Measurements from ENCODE around the gene PLXNA2. TPM values are rescaled to one million over a fixed set of nuclear protein-coding genes. Genes with fewer than 3 reads are reported as not detected.

PLXNA2 gene
- total and polyA plus RNA-seq, 2 of the 13 experiments (the other 11 are each of a cell fraction or from before 2014, with no cell fraction given): 1.1 to 2.1 TPM

- no peak overlapping the region for H3K9ac ChIP-seq (ENCODE audit: insufficient read depth, low read depth, low read length)
- DNase-seq (ENCODE audit: low spot score): no peak
- ChIA-PET POLR2A (no interaction called here), CTCF (ENCODE audit: low intra/inter-chr PET ratio, low total read pairs) (no interaction called here)
- 81% methylated on average over 11 of the region's 12 CpGs for WGBS (ENCODE audit: low lambda C conversion rate)
- H3K4me1 ChIP-seq (ENCODE audit: insufficient read depth, low read length): no peaks in the 10 kb centered on the region
- no peak overlapping the region for H2AFZ ChIP-seq (ENCODE audit: low read length)
- no TSS peak for BruUV-seq (replicated peaks)
- TF ChIP-seq DRAP1 (CRISPR knock-in tag; IDR thresholded peaks at IDR 0.05) (no peak), ZNF34 (CRISPR knock-in tag; IDR thresholded peaks at IDR 0.05; ENCODE audit: borderline replicate concordance) (no peak), IKZF4 (CRISPR knock-in tag; IDR thresholded peaks at IDR 0.05; ENCODE audit: borderline replicate concordance, low read depth, not compliant biosample characterization) (no peak), RFX1 (IDR thresholded peaks at IDR 0.05) (no peak), NBN (conservative IDR thresholded peaks at IDR 0.05) (no peak), JARID2 (CRISPR knock-in tag; IDR thresholded peaks at IDR 0.05; ENCODE audit: insufficient replicate concordance) (no peak), ZNF768 (CRISPR knock-in tag; IDR thresholded peaks at IDR 0.05) (no peak), SP140L (CRISPR knock-in tag; IDR thresholded peaks at IDR 0.05; ENCODE audit: borderline replicate concordance) (no peak)
- in situ Hi-C loops (cut with HindIII; ENCODE audit: extremely low pct_ligation_motif_present, low pct_unique_long_range_greater_than_20kb): no loop called here
- intact Hi-C loops (cut with micrococcal nuclease; ENCODE audit: unreplicated experiment): no loop called here
- H3K27me3 ChIP-seq (ENCODE audit: control insufficient read depth in 1 of 2, insufficient read depth in 2 of 2, low read length in 2 of 2): no peaks in the 10 kb centered on the region
- no peaks in the 10 kb centered on the region for H3K79me2 ChIP-seq (ENCODE audit: insufficient read depth, low read length)
- peaks cover 0 to 3% of the 10 kb centered on the region in 2 experiments; a peak in 1 of 5 replicates for H3K36me3 ChIP-seq (replicated peaks in 1 of 2; ENCODE audit: control insufficient read depth in 1 of 2, insufficient read depth in 2 of 2, low read length in 2 of 2)
- H3K4me3 ChIP-seq (replicated peaks in 1 of 3; ENCODE audit: insufficient read depth in 1 of 3, low read depth in 2 of 3, low read length in 3 of 3): no peak overlapping the region
- no peak for ATAC-seq
- H3K27ac ChIP-seq (ENCODE audit: extremely low read length, insufficient read depth, low read length): no peak overlapping the region
- no peaks in the 10 kb centered on the region for H3K9me3 ChIP-seq (ENCODE audit: low read length)
- no peak overlapping the region for H3K4me2 ChIP-seq (ENCODE audit: low read depth, low read length)
- H4K20me1 ChIP-seq (ENCODE audit: insufficient read depth, low read length): no peaks in the 10 kb centered on the region
- FAIRE-seq: no peak
These were observed 25.7 kb downstream of the PLXNA2 start for GRCh38 chr1:208218237-208219097.

DNA sequence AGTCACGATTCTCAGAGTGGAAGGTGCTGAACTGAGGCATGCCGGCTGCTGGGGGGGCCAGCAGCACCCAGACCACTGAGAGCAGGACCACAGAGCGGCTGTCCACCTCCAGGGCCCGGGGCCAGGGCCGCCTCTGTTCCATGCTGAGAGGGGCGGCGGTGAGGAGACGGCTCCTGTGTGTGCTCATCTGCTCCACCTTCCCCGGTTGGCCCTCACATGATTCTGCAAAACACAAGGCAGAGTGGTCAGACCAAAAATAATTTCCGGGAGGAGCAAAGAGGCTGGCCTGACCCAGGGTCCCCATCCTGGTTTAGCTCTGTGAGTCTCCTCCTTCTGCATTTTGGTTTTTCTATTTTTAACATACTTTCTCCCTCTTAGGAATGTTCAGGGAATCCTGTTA, 26.4 kb downstream of the PLXNA2 start:
- H3K27me3 ChIP-seq (ENCODE audit: control insufficient read depth in 1 of 2, insufficient read depth in 2 of 2, low read length in 2 of 2): no peaks in the 10 kb centered on the region
- no peak overlapping the region for H3K4me2 ChIP-seq (ENCODE audit: low read depth, low read length)
- peaks cover 0 to 3% of the 10 kb centered on the region in 2 experiments; a peak in 1 of 5 replicates for H3K36me3 ChIP-seq (replicated peaks in 1 of 2; ENCODE audit: control insufficient read depth in 1 of 2, insufficient read depth in 2 of 2, low read length in 2 of 2)
- no peak overlapping the region for H2AFZ ChIP-seq (ENCODE audit: low read length)
- no TSS peak for BruUV-seq (replicated peaks)
- H3K79me2 ChIP-seq (ENCODE audit: insufficient read depth, low read length): no peaks in the 10 kb centered on the region
- 100% methylated on average over 1 of the region's 10 CpGs for WGBS (ENCODE audit: low lambda C conversion rate)
- no peak overlapping the region for H3K27ac ChIP-seq (ENCODE audit: extremely low read length, insufficient read depth, low read length)
- DNase-seq (ENCODE audit: low spot score): no peak
- ChIA-PET POLR2A (no interaction called here), CTCF (ENCODE audit: low intra/inter-chr PET ratio, low total read pairs) (no interaction called here)
- no peaks in the 10 kb centered on the region for H3K9me3 ChIP-seq (ENCODE audit: low read length)
- no peaks in the 10 kb centered on the region for H4K20me1 ChIP-seq (ENCODE audit: insufficient read depth, low read length)
- in situ Hi-C loops (cut with HindIII; ENCODE audit: extremely low pct_ligation_motif_present, low pct_unique_long_range_greater_than_20kb): no loop called here
- no peaks in the 10 kb centered on the region for H3K4me1 ChIP-seq (ENCODE audit: insufficient read depth, low read length)
- ATAC-seq: no peak
- H3K9ac ChIP-seq (ENCODE audit: insufficient read depth, low read depth, low read length): no peak overlapping the region
- no peak for FAIRE-seq
- intact Hi-C loops (cut with micrococcal nuclease; ENCODE audit: unreplicated experiment): no loop called here
- H3K4me3 ChIP-seq (replicated peaks in 1 of 3; ENCODE audit: insufficient read depth in 1 of 3, low read depth in 2 of 3, low read length in 3 of 3): no peak overlapping the region
- TF ChIP-seq BRF2 (CRISPR knock-in tag; IDR thresholded peaks at IDR 0.05) (no peak), KDM5B (CRISPR knock-in tag; IDR thresholded peaks at IDR 0.05; ENCODE audit: borderline replicate concordance) (no peak), KDM5A (IDR thresholded peaks at IDR 0.05; ENCODE audit: borderline replicate concordance, low read length) (no peak), ZNF776 (CRISPR knock-in tag; IDR thresholded peaks at IDR 0.05) (no peak), SATB2 (CRISPR knock-in tag; IDR thresholded peaks at IDR 0.05) (no peak), SP4 (CRISPR knock-in tag; IDR thresholded peaks at IDR 0.05) (no peak), NFKB2 (CRISPR knock-in tag; IDR thresholded peaks at IDR 0.05; ENCODE audit: borderline replicate concordance) (no peak)
- TF ChIP-seq, protein P1, sequence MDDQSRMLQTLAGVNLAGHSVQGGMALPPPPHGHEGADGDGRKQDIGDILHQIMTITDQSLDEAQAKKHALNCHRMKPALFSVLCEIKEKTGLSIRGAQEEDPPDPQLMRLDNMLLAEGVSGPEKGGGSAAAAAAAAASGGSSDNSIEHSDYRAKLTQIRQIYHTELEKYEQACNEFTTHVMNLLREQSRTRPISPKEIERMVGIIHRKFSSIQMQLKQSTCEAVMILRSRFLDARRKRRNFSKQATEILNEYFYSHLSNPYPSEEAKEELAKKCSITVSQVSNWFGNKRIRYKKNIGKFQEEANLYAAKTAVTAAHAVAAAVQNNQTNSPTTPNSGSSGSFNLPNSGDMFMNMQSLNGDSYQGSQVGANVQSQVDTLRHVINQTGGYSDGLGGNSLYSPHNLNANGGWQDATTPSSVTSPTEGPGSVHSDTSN (CRISPR knock-in tag; IDR thresholded peaks at IDR 0.05; ENCODE audit: borderline replicate concordance): no peak

All from HepG2 (cell line).